ENCODE data around the gene DSTYK.
"Not testable (repeated sequence)": the region's sequence is repeated elsewhere in the genome, so short reads cannot be mapped to it uniquely, and the experiment has no call there.

The DSTYK gene

GRCh38 chr1:205169248-205169647, 42.3 kb downstream of the DSTYK start:
- DNase-seq: no peak

- no peak for DNase-seq
These were observed 43.2 kb downstream of the DSTYK start for GRCh38 chr1:205168291-205168690.

DNA sequence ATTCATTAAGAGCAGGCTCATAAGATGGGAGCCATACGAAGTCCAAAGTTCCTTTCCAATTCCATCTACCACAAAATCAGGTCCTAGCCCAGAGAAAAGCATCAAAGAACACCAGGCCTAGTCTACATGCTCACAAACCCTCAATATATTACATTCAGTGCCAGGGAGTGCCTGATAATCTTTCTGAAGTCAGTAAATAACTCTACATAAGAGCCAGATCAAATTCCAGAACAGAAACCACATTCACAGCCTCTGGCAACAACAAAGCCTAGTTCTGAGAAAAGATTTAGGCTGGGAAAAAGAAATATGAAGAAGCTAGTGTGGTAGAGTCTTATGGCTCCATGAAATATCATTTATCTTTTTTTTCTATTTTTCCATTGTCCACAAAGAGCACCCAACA, 49.2 kb downstream of the DSTYK start:
- DNase-seq: no peak

DNA sequence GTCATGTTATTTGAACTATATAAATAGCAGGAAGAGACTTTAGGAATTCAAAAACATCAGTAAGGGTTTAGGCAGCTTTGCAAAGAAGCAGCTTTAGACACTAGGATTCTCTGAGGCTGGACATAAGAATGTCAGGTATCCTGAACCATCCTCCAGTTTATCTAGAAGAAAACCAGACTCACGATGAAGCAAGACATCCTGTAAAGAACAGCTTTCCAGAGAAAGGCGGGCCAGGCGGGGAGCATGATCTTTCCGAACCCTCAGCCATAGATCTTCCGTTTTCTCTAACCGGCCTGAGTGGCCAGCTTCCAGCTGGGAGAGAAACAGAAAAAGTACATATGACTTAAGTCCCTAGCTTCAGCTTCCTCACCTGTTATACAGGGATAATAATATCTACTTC, 50.4 kb downstream of the DSTYK start:
- DNase-seq: no peak

DNA sequence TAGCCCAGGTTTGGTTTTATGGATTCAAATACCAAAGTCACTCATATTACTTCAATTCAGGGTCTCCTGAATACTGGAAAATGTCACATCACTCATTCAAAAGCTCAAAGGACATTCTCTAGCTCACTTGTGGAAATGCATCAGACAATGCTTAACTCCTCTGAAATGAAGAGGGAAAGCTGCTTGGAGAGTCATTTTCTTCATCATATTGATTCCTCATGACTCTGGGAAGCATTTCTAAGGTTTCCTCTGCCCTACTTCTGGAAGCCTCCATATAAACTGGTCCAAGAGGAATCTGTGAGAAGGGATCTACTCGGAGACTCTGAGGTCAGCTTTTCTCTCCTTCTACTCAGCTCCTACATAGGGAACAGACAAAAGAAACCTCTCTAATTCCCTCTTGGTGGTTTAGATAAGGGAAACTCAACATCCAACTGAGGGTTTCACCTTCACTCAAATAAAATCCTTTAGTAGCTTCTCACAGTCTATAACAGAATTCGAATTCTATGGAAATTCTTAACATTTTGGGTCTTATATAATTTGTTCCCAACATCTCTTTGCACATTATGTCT, 53.4 kb downstream of the DSTYK start:
- no peak for DNase-seq

DNA sequence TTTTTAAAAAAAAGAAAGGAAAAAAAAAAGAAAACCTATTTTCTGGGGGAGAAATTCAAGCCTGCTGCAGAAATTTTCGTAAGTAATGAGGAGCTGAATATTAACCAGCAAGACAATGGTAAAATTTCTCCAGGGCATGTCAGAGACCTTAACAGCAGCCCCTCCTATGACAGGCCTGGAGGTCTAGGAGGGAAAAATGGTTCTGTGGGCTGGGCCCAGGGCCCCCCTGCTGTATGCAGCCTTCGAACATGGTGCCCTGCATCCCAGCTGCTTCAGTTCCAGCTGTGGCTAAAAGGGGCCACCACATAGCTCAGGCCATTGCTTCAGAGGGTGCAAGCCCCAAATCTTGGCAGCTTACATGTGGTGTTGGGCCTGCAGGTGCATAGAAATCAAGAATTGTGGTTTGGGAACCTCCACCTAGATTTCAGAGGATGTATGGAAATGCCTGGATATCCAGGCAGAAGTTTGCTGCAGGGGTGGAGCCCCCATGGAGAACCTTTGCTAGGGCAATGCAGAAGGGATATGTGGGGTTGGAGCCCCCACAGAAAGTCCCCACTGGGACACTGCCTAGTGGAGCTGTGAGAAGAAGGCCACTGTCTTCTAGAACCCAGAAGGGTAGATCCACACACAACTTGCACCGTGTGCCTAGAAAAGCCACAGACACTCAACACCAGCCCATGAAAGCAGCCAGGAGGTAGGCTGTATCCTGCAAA, 55.7 kb downstream of the DSTYK start:
- DNase-seq: not testable (repeated sequence)

DNA sequence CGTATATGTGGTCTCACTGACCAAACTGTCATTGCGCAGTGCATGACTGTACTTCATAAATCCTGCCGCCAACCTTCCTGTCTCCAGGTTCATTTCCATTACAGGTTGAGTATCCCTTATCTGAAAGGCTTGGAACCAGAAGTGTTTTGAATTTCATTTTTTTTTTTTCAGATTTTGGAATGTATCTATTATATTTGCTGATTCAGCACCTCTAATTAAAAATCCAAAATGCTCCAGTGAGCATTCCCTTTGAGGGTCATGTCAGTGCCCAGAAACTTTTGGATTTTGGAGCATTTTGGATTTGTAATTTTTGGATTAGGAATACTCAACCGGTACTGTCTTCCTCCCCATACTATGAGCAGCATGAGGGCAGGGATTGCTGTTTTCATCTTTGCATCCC, 59.0 kb downstream of the DSTYK start:
- DNase-seq: no peak

DNA sequence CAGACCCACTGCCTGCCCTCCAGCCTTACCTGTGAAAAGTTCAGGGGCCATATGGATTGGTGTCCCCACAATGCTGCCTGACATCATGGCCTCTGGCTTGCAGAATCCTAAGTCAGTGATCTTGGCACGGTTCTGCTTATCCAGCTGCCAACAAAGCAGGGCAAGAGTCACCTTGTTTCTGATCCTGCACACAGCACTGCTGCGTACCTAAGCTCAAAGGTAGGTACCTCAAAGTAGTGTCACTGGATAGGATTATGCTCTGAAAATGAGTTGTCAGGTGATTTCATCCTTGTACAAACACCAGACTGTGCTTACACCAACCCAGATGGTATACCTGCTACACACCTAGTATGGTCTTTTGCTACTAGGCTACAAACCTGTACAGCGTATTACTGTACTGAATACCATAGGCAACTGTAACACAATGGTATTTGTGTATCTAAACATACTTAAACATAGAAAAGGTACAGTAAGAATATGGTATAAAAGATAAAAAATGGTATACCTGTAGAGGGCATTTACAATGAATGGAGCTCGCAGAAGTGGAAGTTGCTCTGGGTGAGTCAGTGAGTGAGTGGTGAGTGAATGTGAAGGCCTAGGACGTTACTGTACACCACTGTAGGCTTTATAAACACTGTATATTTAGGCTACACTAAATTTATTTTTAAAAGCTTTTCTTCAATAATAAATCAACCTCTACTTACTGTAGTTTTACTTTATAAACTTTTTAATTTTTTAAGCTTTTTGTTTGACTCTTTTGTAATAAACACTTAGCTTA, 60.7 kb downstream of the DSTYK start:
- DNase-seq: no peak

GRCh38 chr1:205147191-205147835, 64.2 kb downstream of the DSTYK start:
- no peak for DNase-seq

DNA sequence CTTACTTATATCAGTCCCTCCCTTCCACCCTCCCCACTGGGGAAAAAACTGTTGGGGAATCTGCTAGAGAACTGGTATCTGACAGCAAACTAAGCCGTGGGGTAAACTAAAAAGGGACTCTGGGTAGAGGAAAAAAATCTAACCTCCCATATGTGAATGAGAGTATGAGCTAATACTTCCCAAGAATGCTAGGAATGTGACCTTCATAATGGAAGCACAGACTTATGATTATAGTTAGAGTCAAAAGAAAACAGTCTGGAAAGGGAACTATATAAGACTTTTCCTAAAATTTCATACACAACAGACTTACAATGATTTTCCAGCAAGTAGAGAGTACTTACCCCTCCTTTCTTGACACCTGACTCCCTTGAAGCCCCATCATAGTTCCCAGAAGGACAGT, 66.8 kb downstream of the DSTYK start:
- no peak for DNase-seq

- no peak for DNase-seq
These were observed 67.3 kb downstream of the DSTYK start for GRCh38 chr1:205144046-205144720.

DNA sequence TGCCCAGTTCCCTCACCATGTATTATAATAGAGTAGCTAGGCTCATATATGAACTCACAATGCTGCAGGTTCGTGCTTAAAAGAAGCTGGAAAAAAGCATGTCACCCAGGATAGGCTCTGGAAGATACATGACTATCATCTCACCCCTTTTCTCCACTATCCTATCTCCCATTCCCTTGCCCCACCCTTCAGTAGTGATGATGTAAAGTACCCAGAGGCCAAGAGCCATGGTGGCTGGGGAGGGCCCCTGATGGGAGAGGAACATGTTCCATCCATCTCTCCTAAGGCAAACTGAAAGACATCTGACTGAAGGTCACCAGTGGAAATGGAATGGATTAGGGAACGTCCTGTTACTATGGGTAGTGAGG, 69.4 kb downstream of the DSTYK start:
- no peak for DNase-seq

DNA sequence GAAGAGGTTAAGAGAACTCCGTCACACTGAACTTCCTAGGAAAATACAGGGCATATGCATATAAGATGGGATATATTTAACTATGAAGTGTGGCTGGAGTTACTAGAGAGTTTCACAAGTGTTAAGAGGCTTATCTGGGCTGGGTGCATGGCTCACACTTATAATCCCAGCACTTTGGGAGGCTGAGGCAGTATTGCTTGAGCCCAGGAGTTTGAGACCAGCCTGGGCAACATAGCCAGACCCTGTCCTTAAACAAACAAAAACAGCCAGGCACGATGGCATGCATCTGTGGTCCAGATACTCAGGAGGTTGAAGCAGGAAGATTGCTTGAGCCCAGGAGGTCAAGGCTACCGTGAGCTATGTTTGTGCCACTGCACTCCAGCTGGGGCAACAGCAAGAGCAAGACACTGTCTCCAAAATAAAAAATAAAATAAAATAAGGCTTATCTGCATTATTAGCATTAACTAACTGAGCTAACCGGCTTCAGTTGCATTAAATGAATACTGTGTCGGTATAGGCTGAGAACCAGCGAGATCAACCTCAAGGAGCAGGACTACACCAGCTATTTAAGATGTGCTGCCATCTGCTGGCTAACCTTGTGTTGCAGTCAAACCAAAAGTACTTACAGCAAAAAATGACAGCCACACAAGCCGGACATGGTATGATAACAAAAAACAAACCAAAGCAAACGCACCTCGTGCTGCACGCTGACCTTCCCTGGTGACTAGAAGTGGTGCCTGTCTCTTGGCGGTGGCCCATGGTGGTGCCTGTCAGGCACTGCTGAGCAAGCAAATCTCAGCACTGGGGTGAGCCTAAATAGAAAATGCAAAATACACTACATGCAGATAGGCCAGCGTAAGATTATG, 70.0 kb downstream of the DSTYK start:
- peak; percentile 35 for DNase-seq

DNA sequence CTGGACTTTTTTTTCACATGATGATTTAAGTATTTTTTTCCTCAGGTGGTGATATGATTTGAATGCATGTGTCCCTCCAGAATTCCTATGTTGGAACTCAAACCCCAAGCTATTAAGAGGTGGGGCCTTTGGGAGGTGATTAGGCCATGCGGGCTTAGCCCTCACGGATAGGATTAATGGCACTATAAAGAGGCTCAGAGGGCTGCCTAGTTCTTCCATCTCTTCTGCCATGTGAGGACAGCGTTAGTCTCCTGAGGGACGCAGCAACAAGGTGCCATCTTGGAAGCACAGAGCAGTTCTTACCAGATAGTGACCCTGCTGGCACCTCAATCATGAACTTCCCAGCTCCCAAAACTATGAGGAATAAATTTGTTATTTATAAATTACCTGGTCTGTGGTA, 71.4 kb downstream of the DSTYK start:
- no peak for DNase-seq

GRCh38 chr1:205137901-205138300, 73.6 kb downstream of the DSTYK start:
- no peak for DNase-seq

- no peak for DNase-seq
These were observed 78.2 kb downstream of the DSTYK start for GRCh38 chr1:205133287-205133686.

GRCh38 chr1:205129447-205130029, 82.0 kb downstream of the DSTYK start:
- no peak for DNase-seq

DNA sequence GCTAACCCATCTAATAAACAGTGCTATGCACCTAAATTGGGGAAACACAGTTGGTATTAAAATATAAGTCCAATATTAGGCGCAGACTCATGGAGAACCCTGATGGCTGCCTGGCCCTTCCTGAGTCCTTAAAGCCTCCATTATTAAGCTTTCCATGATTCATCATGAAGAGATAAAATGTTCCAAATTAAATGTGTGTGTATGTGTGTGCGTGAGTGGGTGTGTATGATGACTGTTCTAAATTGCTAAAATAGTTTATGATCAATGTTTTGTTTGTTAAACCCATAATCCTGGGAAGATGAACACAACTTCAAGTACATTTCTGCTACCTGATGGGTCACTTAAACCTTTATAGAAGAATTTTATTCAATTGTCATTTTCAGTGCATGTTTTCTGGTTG, 83.5 kb downstream of the DSTYK start:
- DNase-seq: no peak

DNA sequence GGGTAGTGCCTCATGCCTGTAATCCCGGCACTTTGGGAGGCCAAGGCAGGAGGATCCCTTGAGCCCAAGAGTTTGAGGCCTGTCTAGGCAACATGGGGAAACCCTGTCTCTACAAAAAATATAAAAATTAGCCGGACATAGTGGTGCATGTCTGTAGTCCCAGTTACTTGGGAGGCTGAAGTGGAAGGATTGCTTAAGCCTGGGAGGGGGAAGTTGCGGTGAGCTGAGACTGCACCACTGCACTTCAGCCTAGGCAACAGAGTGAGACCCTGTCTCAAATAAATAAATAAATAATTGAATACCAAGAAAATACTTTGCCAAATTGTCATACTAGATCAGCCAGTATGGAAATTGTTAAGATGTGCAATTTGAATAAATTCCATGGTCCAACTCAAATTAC, 83.9 kb downstream of the DSTYK start:
- DNase-seq: no peak

GRCh38 chr1:205124726-205125125, 86.8 kb downstream of the DSTYK start:
- no peak for DNase-seq

GRCh38 chr1:205122489-205122882, 89.0 kb downstream of the DSTYK start:
- no peak for DNase-seq

Data from SIG-M5 (cell line).